ENCODE results near the gene SOD2. TPM values are rescaled to one million over a fixed set of nuclear protein-coding genes. Genes with fewer than 3 reads are reported as not detected.
A peak's percentile ranks its signal among the peaks of the same experiment; 100 is the strongest.

Gene SOD2
- total and polyA plus RNA-seq, 9 of the 15 experiments (the other 6 are each of a cell fraction or from before 2014, with no cell fraction given): 39.8 to 140 (median 95.8) TPM

DNA sequence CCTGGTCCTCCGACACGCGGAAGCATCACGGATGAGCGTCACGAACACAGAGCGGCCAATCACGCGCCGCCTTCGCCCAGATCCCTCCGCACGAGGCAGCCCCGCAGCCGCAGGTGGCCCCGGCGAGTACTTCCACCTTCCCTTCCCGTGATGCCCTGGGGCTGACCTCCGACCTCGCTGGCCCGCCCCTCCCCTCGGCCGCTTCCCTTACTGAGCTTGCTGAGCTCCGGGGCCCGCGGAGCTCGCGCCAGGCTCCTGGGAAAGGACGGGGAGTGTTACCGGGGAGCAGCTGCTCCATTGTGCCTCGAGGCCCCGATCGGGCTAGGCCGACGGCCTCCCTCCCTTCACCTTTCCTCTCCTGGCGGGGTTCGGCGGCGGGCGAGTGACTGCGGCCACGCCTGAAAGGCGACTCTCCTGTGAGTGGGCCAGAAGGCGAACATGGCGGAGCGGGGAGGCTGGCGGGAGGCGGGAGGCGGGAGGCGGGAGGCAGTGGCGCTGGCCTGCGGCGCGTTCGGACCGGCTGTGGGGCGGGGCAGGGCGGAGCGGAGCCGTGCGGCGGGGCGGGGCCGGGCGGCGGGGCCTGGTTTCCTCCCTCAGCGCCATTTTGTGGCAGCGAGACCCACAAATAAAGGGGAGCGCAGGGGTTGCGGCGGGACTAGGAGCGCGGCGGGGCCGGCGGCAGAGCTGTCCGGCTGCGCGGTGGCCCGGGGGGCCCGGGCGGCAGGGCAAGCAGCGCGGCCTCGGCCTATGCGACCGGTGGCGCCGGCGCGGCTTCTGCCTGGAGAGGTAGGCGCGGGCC lies 34.1 kb upstream of the SOD2 start, which contains the start of gene WTAP (continued):
- TF ChIP-seq, protein P1, sequence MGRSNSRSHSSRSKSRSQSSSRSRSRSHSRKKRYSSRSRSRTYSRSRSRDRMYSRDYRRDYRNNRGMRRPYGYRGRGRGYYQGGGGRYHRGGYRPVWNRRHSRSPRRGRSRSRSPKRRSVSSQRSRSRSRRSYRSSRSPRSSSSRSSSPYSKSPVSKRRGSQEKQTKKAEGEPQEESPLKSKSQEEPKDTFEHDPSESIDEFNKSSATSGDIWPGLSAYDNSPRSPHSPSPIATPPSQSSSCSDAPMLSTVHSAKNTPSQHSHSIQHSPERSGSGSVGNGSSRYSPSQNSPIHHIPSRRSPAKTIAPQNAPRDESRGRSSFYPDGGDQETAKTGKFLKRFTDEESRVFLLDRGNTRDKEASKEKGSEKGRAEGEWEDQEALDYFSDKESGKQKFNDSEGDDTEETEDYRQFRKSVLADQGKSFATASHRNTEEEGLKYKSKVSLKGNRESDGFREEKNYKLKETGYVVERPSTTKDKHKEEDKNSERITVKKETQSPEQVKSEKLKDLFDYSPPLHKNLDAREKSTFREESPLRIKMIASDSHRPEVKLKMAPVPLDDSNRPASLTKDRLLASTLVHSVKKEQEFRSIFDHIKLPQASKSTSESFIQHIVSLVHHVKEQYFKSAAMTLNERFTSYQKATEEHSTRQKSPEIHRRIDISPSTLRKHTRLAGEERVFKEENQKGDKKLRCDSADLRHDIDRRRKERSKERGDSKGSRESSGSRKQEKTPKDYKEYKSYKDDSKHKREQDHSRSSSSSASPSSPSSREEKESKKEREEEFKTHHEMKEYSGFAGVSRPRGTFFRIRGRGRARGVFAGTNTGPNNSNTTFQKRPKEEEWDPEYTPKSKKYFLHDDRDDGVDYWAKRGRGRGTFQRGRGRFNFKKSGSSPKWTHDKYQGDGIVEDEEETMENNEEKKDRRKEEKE (IDR thresholded peaks at IDR 0.05; ENCODE audit: borderline replicate concordance in 1 of 2, control insufficient read depth in 1 of 2, low read depth in 2 of 2, low read length in 1 of 2): peak in 1 of 2 experiments; percentile 47; a peak in 1 of 4 replicates
- TF ChIP-seq, protein P2, sequence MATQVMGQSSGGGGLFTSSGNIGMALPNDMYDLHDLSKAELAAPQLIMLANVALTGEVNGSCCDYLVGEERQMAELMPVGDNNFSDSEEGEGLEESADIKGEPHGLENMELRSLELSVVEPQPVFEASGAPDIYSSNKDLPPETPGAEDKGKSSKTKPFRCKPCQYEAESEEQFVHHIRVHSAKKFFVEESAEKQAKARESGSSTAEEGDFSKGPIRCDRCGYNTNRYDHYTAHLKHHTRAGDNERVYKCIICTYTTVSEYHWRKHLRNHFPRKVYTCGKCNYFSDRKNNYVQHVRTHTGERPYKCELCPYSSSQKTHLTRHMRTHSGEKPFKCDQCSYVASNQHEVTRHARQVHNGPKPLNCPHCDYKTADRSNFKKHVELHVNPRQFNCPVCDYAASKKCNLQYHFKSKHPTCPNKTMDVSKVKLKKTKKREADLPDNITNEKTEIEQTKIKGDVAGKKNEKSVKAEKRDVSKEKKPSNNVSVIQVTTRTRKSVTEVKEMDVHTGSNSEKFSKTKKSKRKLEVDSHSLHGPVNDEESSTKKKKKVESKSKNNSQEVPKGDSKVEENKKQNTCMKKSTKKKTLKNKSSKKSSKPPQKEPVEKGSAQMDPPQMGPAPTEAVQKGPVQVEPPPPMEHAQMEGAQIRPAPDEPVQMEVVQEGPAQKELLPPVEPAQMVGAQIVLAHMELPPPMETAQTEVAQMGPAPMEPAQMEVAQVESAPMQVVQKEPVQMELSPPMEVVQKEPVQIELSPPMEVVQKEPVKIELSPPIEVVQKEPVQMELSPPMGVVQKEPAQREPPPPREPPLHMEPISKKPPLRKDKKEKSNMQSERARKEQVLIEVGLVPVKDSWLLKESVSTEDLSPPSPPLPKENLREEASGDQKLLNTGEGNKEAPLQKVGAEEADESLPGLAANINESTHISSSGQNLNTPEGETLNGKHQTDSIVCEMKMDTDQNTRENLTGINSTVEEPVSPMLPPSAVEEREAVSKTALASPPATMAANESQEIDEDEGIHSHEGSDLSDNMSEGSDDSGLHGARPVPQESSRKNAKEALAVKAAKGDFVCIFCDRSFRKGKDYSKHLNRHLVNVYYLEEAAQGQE (IDR thresholded peaks at IDR 0.05; ENCODE audit: borderline replicate concordance): peak; percentile 27; the same call in 1 of the 2 replicates
- TF ChIP-seq, protein P2 (CRISPR knock-in tag; IDR thresholded peaks at IDR 0.05; ENCODE audit: low read depth): peak; percentile 86
- TF ChIP-seq KDM5B (IDR thresholded peaks at IDR 0.05; ENCODE audit: insufficient replicate concordance, low read depth, low read length): peak; percentile 95
- no peak for TF ChIP-seq ZNF695 (CRISPR knock-in tag; IDR thresholded peaks at IDR 0.05)
- TF ChIP-seq SIX5 (IDR thresholded peaks at IDR 0.05; ENCODE audit: borderline replicate concordance in 1 of 2, insufficient read depth in 1 of 2, low read depth in 1 of 2, low read length in 2 of 2): 0 out of 4 replicates have a peak, but pooled peaks of 1 of the 2 experiments have one; percentile 10
- TF ChIP-seq PYGO2 (tag; IDR thresholded peaks at IDR 0.05): no peak
- TF ChIP-seq PHF8 (IDR thresholded peaks at IDR 0.05; ENCODE audit: borderline replicate concordance, low read length): peak; percentile 99
- peak; percentile 71; the same call in 1 of the 2 replicates for TF ChIP-seq DPF2 (IDR thresholded peaks at IDR 0.05)
- TF ChIP-seq, protein P3, sequence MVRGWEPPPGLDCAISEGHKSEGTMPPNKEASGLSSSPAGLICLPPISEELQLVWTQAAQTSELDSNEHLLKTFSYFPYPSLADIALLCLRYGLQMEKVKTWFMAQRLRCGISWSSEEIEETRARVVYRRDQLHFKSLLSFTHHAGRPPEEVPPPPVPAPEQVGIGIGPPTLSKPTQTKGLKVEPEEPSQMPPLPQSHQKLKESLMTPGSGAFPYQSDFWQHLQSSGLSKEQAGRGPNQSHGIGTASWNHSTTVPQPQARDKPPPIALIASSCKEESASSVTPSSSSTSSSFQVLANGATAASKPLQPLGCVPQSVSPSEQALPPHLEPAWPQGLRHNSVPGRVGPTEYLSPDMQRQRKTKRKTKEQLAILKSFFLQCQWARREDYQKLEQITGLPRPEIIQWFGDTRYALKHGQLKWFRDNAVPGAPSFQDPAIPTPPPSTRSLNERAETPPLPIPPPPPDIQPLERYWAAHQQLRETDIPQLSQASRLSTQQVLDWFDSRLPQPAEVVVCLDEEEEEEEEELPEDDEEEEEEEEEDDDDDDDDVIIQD (CRISPR knock-in tag; IDR thresholded peaks at IDR 0.05): peak; percentile 14; the same call in 1 of the 2 replicates
- TF ChIP-seq CREB1 (IDR thresholded peaks at IDR 0.05): peak; percentile 94
- TF ChIP-seq CREB1 (CRISPR knock-in tag; IDR thresholded peaks at IDR 0.05): peak; percentile 93
- peak; percentile 80; the same call in 1 of the 2 replicates for TF ChIP-seq MED1 (CRISPR knock-in tag; IDR thresholded peaks at IDR 0.05; ENCODE audit: borderline replicate concordance)
